ENCODE results near the gene BEND4.

The BEND4 gene

DNA sequence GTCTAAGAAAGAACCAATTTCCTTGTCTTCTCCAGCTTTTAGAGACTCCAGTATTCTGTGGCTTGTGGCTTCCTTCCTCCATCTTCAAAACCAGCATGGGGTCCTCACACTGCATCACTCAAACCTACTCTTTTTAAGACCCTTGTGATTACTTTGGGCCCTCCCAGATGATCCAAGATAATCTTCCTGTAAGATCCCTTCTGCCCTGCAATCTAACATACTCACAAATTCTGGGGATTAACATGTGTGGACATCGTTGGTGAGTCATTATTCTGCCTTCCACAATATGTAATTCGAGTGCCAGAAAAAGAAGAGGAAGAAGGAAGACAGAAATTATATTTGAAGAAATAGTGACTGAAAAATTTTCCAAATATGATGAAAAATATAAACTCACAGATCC lies 47.9 kb downstream of the BEND4 start:
- TF ChIP-seq CTCF (IDR thresholded peaks at IDR 0.05; ENCODE audit: low read depth, low read length, missing control alignments), result no peak
- DNase-seq (ENCODE audit: low read depth), result no peak
- no peak overlapping the region for H3K4me3 ChIP-seq (ENCODE audit: low read depth, low read length)

GRCh38 chr4:42101446-42101975 lies 50.9 kb downstream of the BEND4 start:
- TF ChIP-seq CTCF (IDR thresholded peaks at IDR 0.05; ENCODE audit: low read depth, low read length, missing control alignments), result no peak
- H3K4me3 ChIP-seq (ENCODE audit: low read depth, low read length), result no peak overlapping the region
- DNase-seq (ENCODE audit: low read depth), result no peak

GRCh38 chr4:42088386-42088785 lies 64.1 kb downstream of the BEND4 start:
- no peak overlapping the region for H3K4me3 ChIP-seq (ENCODE audit: low read depth, low read length)
- DNase-seq (ENCODE audit: low read depth), result no peak
- no peak for TF ChIP-seq CTCF (IDR thresholded peaks at IDR 0.05; ENCODE audit: low read depth, low read length, missing control alignments)

DNA sequence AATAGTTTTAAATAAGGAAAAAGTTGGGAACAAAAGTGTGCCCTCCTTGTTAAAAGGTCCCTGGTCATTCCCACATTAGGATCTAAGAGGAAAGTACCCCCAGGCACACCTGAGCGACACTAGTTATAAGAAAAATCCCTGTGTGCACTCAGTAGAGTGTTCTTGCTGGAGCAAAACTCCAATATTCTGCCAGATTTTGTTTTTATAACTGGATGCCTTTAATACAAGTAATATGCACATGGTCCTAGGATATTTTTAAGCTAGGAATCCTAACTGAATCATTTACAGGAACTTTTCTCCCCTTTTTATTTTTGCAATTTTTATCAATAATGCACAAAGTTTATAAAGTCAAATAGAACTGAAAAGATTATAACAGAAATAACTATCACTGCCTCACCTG lies 68.6 kb downstream of the BEND4 start:
- TF ChIP-seq CTCF (IDR thresholded peaks at IDR 0.05; ENCODE audit: low read depth, low read length, missing control alignments), result no peak
- no peak for DNase-seq (ENCODE audit: low read depth)
- no peak overlapping the region for H3K4me3 ChIP-seq (ENCODE audit: low read depth, low read length)

DNA sequence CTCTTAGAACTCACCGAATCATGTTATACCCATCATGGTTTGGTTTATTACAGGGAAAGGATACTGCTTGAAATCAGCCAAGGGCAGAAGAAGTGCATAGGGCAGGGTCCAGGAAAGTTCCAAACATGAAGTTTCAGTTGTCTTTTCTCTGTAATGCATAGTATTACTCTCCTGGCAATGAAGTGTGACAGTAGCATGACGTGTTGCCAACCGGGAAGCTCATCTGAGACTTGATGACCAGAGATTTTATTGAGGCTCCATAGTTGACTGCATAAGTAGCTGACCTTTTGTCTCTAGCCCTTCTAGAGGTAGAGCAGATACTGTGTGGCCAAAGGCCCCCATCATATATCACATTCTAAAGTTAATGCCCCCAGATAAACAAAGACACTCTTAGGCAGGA lies 72.1 kb downstream of the BEND4 start:
- no peak overlapping the region for H3K4me3 ChIP-seq (ENCODE audit: low read depth, low read length)
- TF ChIP-seq CTCF (IDR thresholded peaks at IDR 0.05; ENCODE audit: low read depth, low read length, missing control alignments), result no peak
- no peak for DNase-seq (ENCODE audit: low read depth)

- no peak for TF ChIP-seq CTCF (IDR thresholded peaks at IDR 0.05; ENCODE audit: low read depth, low read length, missing control alignments)
- H3K4me3 ChIP-seq (ENCODE audit: low read depth, low read length), result no peak overlapping the region
- peak; percentile 13 for DNase-seq (ENCODE audit: low read depth)
These were observed 74.2 kb downstream of the BEND4 start for GRCh38 chr4:42078184-42078801.

GRCh38 chr4:42074294-42074693 lies 78.2 kb downstream of the BEND4 start:
- DNase-seq (ENCODE audit: low read depth), result no peak
- H3K4me3 ChIP-seq (ENCODE audit: low read depth, low read length), result no peak overlapping the region
- no peak for TF ChIP-seq CTCF (IDR thresholded peaks at IDR 0.05; ENCODE audit: low read depth, low read length, missing control alignments)
